Measurements from ENCODE around the gene PLA2G4D.
"Not testable (repeated sequence)": the region's sequence is repeated elsewhere in the genome, so short reads cannot be mapped to it uniquely, and the experiment has no call there.

Gene PLA2G4D

DNA sequence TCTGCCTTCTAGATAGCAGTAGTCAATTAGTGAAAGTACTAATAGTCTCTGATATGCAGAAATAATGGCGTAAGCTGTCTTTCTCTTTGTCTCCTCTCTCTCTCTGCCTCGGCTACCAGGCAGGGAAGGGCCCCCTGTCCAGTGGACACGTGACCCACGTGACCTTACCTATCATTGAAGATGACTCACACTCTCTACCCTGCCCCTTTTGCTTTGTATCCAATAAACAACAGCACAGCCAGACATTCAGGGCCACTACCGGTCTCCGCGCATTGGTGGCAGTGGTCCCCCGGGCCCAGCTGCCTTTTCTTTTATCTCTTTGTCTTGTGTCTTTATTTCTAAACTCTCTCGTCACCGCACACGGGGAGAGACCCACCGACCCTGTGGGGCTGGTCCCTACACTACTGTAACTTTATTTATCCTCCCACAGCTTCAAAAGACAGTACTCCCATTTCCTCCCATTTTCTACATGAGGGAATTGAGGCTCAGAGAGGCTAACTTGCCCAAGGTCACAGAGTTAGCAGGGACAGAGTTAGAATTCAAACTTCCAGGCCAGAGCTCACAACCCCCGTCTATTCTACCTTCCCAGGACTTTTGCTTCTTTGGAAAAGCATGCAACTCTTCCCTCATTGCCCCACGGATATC is 2.5 kb downstream of the PLA2G4D start:
- DNase-seq (ENCODE audit: low read depth in 2 of 2) = not testable (repeated sequence)

DNA sequence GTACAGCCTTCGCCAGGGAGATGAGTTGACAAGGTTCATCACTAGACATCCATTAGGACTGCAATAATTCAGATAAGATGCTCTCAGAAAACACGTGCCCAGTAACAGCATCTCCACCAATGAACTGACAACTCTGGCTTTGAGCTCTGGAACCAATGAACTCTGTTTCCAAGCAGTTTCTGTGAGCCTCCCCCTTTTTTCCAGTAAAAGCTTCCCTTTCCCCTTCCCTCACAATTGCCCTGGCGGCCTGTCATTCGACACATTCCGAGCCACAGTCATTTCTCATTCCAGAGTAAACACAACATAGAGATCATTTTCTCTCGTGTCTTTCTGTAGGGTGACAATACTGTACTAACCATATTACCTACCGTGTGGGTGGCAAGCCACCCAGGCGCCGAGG is 3.6 kb downstream of the PLA2G4D start:
- no peak for DNase-seq (ENCODE audit: low read depth in 2 of 2)

DNA sequence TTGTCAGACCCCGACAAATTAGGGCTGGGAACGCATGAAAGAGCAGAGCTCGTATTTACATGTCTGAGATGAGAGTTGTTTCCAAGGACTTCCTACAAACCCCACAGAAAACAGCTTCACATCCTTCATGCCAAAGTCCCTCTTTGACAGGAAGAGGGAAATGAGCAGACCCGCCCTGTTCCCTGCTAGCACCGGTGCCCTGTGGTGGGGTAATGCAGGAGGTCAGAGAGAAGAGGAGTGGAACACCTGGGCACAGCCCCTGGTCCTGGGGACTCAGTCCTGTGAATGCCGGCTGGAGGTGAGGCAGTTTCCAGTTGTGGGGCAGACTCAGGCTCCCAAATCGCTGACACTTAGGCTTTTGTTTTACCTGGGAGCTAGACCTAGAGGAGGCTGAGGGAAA is 4.0 kb downstream of the PLA2G4D start:
- DNase-seq (ENCODE audit: low read depth in 2 of 2) = no peak

DNA sequence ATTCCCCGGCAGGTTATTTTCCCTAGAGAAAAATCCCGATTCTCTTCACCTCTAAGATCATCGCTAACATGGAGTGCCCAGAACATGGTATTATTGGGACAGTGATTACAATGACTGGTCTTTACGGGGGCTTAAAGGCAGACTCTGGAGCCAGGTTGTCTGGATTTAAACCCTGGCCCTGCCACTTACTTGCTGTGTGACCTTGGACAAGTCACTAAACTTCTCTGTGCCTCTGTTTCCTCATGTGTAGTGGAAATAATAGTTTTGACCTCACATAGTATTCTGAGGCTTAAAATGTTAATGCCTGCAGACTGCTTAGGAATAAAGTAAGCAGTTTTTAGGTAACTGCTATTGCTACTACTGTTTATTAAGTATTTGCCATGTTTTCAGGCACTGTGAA is 4.4 kb downstream of the PLA2G4D start:
- no peak for DNase-seq (ENCODE audit: low read depth in 2 of 2)

DNA sequence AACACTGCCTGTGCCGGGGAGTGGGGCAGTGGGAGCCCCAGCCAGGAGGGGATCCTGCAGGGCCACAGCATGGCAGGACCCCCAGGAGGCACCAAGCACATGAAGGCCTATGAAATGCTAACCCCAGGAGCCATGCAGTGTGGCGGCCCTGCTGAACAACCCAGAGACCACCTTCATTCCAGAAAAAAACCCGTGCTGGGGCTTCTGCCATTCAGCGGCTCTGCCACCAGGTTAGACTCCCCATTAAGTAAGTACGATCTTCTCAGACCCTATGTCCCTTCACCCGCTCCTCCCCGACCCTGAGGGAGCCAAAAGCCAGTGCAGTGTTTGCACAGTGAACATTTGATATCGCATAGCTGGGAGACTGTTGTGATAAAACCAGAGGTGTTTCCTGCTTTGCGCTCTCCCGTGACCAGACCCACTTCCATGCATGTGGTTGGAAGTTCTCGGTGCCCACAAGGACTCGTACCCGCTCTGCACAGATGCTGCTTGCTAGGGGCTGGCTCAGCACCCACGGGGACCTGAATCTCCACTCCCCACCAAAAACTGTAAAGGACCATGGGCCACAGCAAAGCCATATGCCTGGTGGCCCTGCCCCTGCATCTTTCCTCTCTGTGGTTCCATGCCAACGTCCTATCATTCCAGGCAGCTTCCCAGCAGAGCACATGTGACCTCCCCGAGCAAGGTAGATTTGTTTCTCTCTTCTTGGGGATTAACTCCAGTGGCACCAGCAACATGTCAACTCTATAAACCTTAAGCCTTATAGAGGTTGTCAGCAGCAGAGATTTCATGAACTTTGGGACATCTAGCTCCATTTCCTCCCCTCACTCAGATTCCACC is 5.3 kb downstream of the PLA2G4D start:
- no peak for DNase-seq (ENCODE audit: low read depth in 2 of 2)

DNA sequence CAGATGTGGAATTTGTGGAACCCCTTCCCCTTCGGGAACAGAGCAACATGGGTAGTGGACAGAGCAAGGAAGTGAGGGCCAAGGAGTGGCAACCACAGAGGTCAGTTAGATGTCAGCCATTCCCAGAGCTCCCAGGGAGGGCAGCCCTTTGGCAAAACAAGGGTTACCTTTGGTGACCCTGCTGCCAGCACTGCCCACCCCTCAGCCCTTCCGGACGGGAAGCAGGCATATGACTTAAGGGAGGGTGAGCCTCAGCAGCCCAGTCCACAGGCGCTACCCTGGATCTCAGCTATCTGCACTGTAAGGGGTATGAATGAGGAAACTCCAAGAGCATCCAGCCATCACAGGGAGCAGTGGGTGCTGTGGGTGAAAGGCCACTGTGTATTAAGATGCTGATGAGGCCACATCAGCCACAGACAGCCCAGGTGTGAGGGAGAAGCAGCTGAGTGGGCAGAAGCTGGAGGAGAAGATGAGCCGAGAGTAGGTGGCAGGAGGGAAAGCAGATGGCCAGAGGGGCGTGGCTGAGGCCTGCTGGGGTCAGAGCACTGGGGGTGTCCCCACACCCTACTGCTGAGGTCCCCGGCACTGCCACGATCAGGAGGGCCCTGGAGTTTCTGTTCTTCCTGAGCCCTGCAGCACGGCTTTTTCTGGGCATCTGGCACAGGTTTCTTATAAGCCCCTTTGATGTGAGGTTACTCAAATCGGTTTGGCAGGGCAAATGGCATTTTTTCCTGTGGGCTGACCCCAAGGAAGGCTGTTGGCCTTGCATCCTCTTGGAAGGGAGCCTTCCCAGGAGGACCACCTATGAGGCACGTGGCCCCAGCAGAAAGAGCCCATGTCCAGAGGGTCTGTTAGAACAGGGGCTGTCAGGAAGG is 6.2 kb downstream of the PLA2G4D start:
- no peak for DNase-seq (ENCODE audit: low read depth in 2 of 2)

DNA sequence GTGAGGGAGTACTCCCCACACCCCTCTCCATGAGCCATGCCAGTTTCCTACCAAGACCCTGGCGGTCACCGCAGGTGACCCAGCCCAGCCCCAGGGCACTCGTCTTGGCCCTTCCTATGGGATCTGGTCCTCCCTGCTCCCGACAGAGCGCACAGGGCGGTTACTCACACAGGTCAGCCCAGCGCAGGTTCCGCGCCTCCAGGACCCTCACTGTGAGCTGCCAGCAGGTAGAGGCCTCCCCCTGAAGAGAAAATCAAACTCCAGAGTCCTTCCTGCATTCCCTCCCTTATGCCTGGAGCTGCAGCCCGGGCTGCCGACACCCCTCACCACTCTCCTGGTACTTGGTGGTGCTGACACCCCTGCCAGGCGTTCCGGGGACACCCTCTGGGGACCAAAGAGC is 6.9 kb downstream of the PLA2G4D start:
- DNase-seq (ENCODE audit: low read depth in 2 of 2) = no peak

DNA sequence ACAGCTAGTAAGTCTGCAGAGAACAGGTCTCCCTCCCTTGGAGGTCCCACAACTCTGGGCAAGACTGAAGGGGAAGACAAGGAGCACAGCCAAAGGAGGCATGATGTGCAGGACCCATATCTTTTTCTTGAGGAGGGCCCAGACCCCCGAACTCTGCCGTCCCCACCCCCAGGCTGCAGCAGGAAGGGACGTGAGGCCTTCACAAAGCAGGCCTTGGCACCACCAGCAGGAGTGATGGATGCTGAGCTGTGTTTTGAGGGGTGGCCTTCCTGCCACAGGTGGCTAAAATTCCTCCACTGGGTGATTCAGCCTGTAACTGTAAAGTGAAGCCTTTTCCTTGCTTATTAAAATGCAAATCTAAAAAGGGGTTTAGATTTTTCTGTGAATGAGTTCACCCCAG is 8.6 kb downstream of the PLA2G4D start:
- no peak for DNase-seq (ENCODE audit: low read depth in 2 of 2)

DNA sequence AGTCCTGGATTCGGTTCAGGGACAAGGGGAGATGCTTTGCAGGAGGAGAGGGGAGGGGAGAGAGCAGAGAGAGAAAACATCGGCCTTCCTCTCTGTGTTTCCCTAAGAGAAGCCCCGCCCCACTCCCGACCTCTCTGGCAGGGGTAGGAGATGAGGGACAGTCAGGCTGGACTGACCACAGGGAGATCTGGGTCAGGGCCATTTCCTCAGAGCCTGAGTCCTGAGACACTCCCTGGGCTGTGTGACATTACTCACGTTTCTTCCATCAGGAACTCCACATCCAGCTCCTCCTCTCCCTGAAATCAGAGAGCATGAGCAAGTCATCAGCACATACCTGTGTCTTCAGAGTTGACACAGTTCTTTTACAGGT is 9.1 kb downstream of the PLA2G4D start:
- DNase-seq (ENCODE audit: low read depth in 2 of 2) = no peak

DNA sequence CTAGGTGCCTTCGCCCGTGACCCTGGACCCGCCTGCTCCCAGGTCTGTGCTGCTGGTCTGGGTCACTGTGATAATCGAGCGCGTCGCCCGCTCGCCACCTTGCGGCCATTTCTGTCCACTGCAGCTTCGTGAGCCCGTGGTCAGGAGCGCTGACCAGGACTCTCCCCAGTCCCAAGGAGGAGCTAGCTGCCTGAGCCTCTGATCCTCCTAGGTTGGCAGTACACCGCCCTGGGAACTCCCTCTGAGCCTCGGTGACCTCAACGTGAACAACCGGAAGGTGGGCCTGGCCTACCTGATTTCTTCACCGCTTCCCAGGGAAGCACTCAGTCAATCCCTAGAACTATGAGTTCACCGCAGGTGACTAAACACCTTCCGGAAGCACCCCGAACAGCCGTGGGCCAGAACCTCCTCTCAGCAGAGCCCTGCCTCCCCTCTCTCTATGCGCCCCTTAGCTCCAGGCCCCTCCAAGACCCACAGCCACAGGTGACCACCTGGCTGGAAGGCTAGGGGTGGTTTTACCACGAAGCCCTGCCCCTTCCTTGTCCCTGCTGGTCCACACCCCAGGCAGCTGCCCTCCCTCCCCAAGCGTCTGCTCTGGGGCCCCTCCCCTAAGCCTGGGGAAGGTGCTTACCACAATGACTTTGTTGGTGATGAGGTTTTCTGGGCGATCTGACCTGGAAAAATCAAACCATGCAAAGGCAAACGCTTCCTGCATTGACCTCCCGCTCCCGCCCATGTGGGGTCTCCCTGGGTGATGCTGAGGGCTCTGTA is 9.7 kb downstream of the PLA2G4D start:
- peak; percentile 9 to 21 for DNase-seq (ENCODE audit: low read depth in 2 of 2)

DNA sequence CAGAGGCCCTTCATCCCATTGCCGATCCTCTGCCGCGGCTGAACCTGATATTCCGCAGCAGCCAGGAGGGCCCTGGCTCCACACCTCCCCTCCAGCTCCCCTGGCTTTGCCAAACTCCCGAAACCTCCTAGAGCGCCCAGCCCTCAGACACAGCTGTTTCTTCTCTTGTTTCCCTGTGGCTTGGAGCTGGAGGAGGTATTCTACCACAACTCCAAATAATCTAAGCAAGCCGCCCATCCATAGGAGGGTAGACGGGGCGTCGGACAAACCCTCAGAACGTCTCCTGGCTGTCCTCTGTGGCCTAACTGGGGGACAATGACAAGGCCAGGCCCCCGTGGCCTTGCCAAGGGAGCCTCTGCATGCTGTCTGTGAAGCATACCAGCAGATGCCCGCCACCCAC is 10.4 kb downstream of the PLA2G4D start:
- no peak for DNase-seq (ENCODE audit: low read depth in 2 of 2)

DNA sequence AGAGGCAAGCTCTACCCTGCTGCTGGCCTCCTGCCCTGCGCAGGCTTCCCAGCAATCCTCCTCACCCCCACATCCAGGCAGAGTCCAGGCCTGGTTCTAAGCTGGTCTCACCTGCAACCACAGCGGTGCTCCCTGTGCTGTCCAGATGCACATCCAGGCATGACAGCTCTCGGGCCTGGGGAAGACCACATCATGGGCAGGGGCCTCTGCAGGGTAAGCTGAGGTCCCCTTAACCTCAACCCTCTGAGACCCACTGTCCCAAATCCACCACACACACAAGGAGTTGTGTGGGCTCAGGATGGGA is 10.8 kb downstream of the PLA2G4D start:
- no peak for DNase-seq (ENCODE audit: low read depth in 2 of 2)

DNA sequence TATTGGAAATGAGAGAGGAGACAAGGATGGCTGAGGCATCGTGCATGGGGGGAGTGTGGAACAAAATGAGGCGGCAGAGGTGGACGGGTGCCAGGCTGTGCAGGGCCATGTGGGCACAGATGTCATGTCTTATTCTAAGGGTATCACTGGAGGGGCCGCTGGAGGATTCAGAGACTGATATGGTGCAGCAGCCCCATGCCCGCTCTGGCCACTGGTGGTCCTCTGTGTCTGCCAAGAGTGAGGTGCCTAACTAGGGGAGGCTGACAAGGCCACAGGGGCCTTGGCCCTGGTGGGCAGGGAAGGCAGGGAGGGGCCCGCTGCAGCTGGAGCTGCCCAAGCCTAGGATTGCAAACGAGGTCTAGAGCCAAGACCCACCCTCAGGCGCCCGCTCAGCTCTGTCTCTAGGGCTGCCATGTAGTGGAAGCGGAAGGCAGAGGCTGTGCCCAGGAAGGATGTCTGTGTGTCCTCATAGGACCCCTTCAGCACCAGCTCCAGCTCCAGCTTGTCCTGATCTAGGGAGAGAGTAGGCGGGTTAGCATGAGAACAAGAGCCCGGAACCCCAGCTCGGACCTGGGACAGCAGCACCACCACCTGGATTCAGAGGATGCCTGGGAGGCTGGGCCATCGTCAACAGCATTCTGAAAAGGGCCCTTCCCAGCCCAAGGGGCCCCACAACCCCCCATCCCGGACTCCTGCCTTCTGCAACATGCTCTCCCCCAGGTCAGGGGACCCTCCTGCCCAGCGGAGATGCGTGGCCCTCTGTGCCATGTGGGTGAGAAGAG is 11.3 kb downstream of the PLA2G4D start:
- no peak for DNase-seq (ENCODE audit: low read depth in 2 of 2)

DNA sequence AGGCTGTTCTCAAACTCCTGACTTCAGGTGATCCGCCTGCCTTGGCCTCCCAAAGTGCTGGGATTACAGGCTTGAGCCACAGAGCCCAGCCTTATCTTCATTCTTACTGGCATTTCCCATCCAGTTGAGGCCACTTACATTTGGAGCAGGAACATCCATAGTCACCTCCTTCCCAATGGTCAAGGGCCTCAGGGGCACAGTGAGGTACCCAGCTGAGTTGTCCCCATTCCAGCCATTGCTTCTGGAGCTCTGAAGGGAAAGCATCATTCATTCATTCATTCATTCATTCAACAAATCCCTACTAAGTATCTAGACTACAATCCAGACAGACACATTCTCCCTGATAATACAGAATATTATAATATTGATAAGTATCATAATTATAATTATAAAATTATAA is 12.2 kb downstream of the PLA2G4D start:
- no peak for DNase-seq (ENCODE audit: low read depth in 2 of 2)

DNA sequence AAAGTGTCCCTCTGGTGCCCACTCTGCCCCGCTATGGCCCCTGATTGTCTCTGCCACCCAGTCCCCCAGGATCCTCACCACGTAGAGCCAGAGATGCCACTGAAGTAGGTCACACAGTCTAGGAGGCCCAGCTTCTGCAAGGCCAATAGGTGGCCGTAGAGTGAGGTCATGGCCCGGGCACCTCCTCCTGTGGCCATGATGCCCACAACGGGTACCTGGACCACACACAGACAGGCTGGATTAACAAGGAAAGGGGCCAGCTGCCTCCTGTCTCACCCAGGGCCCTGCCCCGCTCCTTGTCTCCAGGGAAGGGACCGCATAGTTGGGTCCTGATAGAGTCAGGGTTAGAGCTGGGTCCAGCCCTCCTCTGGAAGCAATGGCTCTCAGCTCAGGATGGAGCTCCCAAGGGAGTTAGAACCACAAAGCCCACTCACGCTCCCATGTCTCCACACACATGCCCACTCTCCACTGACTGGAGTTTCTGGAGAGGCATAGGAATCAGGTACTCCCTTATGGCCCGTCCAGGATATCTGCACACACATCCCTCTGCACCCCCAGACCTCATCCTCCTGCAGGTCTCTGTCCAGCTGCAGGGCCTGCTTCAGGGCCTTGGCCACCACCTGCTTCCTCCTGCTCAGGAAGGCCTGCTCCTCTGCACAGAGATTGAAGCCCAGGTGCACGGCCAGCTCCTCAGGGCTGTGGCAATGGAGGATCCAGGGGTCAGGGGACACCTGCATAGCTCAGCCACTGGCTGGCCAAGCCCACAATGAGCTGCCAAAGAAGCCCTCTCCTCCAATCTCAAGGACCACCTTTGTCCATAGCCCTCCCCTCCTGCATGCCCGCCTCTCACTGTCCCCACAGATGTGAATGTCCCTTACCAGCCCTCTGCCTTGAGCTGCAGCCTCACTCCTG is 13.2 kb downstream of the PLA2G4D start:
- no peak for DNase-seq (ENCODE audit: low read depth in 2 of 2)

DNA sequence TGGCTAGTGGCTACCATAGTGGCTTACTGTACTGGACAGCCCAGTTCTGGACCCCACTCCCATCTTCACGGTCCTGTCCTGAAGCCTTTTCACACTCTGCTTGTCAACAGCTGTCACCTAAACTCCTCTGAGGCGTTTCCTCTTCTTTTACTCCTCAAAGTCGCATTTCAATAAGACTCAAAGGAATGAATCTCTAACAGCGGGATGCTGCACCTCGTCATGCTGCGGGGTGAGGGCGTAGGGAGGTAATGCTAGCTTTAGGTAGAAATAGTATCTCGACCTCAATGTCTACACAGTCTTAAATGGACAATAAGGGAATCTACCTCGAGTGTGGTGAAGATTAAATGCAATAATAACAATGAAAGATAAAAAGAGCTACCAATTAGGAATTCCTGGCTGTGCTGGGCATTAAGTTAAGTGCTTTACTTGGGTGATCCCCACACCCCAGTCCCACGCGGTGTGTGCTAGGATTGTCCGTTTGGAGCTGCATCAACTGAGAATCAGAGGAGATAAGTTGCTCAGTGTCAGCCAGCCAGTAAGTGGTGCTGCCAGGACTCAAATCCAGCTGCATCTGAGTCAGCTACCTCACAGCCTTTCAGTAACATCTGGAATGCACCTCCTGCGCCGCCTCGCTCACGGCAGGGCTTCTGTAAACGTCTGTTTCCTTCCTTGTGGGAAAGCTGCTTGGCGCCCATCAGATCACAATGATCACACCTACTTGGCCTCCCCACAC is 14.0 kb downstream of the PLA2G4D start:
- no peak for DNase-seq (ENCODE audit: low read depth in 2 of 2)

DNA sequence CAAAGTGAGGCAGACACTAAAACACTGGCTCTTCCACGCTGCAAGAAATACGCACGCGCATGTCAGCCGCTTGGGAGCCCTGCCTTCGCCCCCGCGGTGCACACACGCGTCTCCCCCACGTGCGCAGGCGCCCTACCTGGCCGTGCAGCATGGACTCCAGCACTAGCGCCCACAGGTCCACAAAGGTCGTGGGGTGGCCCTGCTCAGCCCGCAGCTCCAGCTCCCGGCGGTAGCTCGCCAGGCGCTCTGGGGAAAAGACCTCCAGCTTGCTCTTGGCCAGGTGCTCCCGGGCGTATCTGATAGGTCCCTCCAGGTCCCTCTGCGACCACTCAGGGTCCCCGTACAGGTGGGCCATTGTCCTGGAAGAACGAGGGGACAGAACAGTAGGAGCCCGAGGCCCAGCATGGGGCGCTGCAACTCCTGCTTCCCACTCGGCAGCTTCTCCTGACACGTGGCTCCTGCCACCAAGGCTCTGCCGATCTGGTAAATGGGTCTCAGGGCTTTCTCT is 14.9 kb downstream of the PLA2G4D start:
- no peak for DNase-seq (ENCODE audit: low read depth in 2 of 2)

DNA sequence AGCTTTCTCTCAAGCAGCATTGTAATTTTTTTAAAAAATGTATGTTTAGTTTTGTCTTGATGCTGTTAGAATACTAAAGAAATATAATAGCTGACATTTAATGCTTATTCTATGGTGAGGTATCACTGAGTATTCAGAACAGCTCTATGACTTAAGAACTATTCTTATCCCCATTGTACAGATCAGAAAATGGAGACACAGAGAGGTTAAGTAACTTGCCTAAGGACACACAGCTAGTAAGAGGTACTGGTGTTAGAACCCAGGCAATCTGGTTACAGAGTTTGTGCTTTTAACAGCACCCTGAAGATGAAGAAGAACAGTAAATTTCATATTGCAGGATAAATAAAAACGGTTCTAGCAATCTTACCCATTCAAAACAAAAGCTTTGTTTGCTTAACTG is 15.5 kb downstream of the PLA2G4D start:
- no peak for DNase-seq (ENCODE audit: low read depth in 2 of 2)

DNA sequence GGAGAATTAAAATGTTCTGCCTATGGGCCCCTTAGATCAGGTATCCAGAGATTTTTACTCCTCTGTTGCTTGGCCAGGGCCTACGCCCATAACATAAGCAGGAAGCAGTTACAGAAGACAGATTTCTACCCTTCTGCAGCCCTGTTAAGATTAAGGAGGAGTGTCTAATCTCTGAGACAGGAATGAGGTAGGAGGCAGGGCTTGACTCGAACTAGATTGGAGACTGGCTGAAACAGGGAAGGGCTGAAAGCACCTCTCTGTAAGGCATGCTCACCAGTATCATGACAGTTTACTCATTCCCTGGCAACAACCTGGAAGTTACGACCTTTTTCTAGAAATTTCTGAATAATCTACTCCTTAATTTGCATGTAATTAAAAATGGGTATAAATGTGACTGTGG is 16.7 kb downstream of the PLA2G4D start:
- no peak for DNase-seq (ENCODE audit: low read depth in 2 of 2)
